Liver (tissue), 3 donors: ENCODE measurements around the gene DOC2B.
"Not testable (repeated sequence)": the region's sequence is repeated elsewhere in the genome, so short reads cannot be mapped to it uniquely, and the experiment has no call there.

ENCODE experiments used
- CTCF ChIP-seq: fragments of 150-350 bp; IDR thresholded peaks from 2 replicates; pipeline ENCODE4 v1.5.1; 2017; ENCODE audit warnings: improper control_type of control experiment, low read depth, low read length; ENCODE audit not compliant: missing input control
- FOXA1 ChIP-seq: IDR thresholded peaks from 2 replicates; pipeline ENCODE4 v1.6.1; 2016; ENCODE audit warnings: antibody characterized with exemption
- JUND ChIP-seq, 2 donors: IDR thresholded peaks; 2 replicates each; pipeline ENCODE4 v1.6.1; 2016; ENCODE audit warnings: antibody characterized with exemption in 2 of 2
- REST ChIP-seq: IDR thresholded peaks from 2 replicates; pipeline ENCODE4 v1.6.1; 2016; ENCODE audit warnings: antibody characterized with exemption, mild to moderate bottlenecking
- SP1 ChIP-seq: IDR thresholded peaks from 2 replicates; pipeline ENCODE4 v1.6.1; 2018; ENCODE audit warnings: antibody characterized with exemption, mild to moderate bottlenecking
- ZBTB33 ChIP-seq: IDR thresholded peaks from 2 replicates; pipeline ENCODE4 v1.6.1; 2016; ENCODE audit warnings: antibody characterized with exemption
- donor health status: healthy.
- donor health status: healthy.

- TF ChIP-seq CTCF = peak; percentile 29
- not testable (repeated sequence) for TF ChIP-seq SP1; FOXA1; ZBTB33; REST; JUND (IDR thresholded peaks at IDR 0.05)
Measured at GRCh38 chr17:136531-136930, 44.9 kb downstream of the DOC2B start.
